Lower leg skin (tissue), 4 donors: ENCODE results near the gene CYYR1. TPM values are rescaled to one million over a fixed set of nuclear protein-coding genes. Genes with fewer than 3 reads are reported as not detected.

ENCODE experiments used
- DNase-seq, 2 donors: peaks; one replicate each; pipeline ENCODE4 v3.0.0-alpha.2; 2019; ENCODE audit warnings: low spot score in 2 of 2
- H3K4me3 ChIP-seq: fragments of 200-600 bp; sonication (generic); 2 replicates; pipeline ENCODE4 v1.5.1; 2017; ENCODE audit warnings: mild to moderate bottlenecking, low read depth; ENCODE audit not compliant: poor library complexity, severe bottlenecking
- POLR2A ChIP-seq, 2 donors: fragments of 450-650 bp; IDR thresholded peaks; one replicate each; pipeline ENCODE4 v1.6.1; 2016 to 2017; ENCODE audit warnings: antibody characterized with exemption in 2 of 2, mild to moderate bottlenecking in 1 of 2, moderate library complexity in 1 of 2
- WGBS, 2 donors: methylation state at CpG; one replicate each; pipeline ENCODE4 v1.1.5; 2018; 5-methylcytosine and 5-hydroxymethylcytosine counted together
- intact Hi-C: fragments of 100-400 bp; cut with DNase I; formaldehyde crosslinking; loops from one replicate; pipeline ENCODE4 v1.15.0; 2023; ENCODE audit warnings: low total_unique reads
- total RNA-seq, 4 donors: library from RNA; depleted of rRNA; stranded (reverse); fragments of >200 nt; gene quantifications; one replicate each; pipeline ENCODE4 v1.1.0, GENCODE V29; 2016
- TF ChIP-seq, protein P1 (sequence below), 3 donors: fragments of 450-650 bp; IDR thresholded peaks; one replicate each; pipeline ENCODE4 v1.5.1; 2016; ENCODE audit warnings: antibody characterized with exemption in 3 of 3, mild to moderate bottlenecking in 3 of 3, moderate library complexity in 2 of 3

Gene CYYR1
- total RNA-seq, 4 donors from 2014 or later = 9.0 to 16.4 (median 12.5) TPM

DNA sequence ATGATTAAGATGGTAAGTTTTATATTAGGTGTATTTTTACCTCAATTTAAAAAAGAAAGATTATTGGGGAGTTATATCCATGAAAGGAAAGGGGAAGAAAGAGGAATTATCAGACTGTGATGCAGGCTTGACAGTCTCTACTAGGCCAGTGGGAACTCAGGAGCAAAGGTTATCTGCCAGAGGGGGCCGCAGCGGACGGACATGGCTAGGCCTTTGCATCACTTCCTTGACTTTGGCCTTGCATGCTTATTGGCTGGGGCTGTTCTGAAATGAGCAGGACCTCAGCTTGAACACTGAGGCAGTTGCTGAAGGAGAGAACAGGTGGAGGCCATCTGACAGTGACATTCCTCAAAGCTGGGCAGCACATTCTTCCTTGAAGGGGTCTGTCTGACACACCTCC is 150.9 kb downstream of the CYYR1 start:
- H3K4me3 ChIP-seq = no peak overlapping the region
- 85 to 90% methylated on average over 3 of the region's 3 CpGs for WGBS, 2 donors
- TF ChIP-seq, protein P1, sequence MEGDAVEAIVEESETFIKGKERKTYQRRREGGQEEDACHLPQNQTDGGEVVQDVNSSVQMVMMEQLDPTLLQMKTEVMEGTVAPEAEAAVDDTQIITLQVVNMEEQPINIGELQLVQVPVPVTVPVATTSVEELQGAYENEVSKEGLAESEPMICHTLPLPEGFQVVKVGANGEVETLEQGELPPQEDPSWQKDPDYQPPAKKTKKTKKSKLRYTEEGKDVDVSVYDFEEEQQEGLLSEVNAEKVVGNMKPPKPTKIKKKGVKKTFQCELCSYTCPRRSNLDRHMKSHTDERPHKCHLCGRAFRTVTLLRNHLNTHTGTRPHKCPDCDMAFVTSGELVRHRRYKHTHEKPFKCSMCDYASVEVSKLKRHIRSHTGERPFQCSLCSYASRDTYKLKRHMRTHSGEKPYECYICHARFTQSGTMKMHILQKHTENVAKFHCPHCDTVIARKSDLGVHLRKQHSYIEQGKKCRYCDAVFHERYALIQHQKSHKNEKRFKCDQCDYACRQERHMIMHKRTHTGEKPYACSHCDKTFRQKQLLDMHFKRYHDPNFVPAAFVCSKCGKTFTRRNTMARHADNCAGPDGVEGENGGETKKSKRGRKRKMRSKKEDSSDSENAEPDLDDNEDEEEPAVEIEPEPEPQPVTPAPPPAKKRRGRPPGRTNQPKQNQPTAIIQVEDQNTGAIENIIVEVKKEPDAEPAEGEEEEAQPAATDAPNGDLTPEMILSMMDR (IDR thresholded peaks at IDR 0.05) = no peak
- no peak for TF ChIP-seq POLR2A (IDR thresholded peaks at IDR 0.05)
- intact Hi-C loops = no loop called here
- no peak for DNase-seq

GRCh38 chr21:26421724-26422123 is 151.4 kb downstream of the CYYR1 start:
- intact Hi-C loops = no loop called here
- H3K4me3 ChIP-seq = no peak overlapping the region
- DNase-seq = no peak
- TF ChIP-seq, protein P1 (IDR thresholded peaks at IDR 0.05) = no peak
- TF ChIP-seq POLR2A (IDR thresholded peaks at IDR 0.05) = no peak
- 50 to 59% methylated on average over 1 of the region's 1 CpG for WGBS, 2 donors
